B cell (primary cell): ENCODE measurements around the gene RECK.

Experiments used
- CTCF ChIP-seq: fragments of 200-600 bp; IDR thresholded peaks from one replicate; pipeline ENCODE4 v1.8.0; 2022; ENCODE audit warnings: antibody characterized with exemption, mild to moderate bottlenecking
- EZH2 ChIP-seq: IDR thresholded peaks from 2 replicates; pipeline ENCODE4 v1.6.1; 2012; ENCODE audit warnings: borderline replicate concordance, low read depth, mild to moderate bottlenecking, moderate library complexity, low read length; ENCODE audit not compliant: insufficient read depth, poor library complexity, severe bottlenecking

GRCh38 chr9:36116593-36116992 lies 79.9 kb downstream of the RECK start:
- TF ChIP-seq CTCF (no peak), EZH2 (no peak)
